B cell (primary cell): ENCODE measurements around the gene SDR9C7. TPM values are rescaled to one million over a fixed set of nuclear protein-coding genes. Genes with fewer than 3 reads are reported as not detected.
"Not testable (repeated sequence)": the region's sequence is repeated elsewhere in the genome, so short reads cannot be mapped to it uniquely, and the experiment has no call there.

Experiments
- ATAC-seq: fragments of 200-7000 bp; cut with Tn5 transposase; one replicate; pipeline ENCODE4 v1.10.0; 2021; ENCODE audit warnings: low read depth, mild to moderate bottlenecking, moderate number of reproducible peaks, moderate library complexity
- CTCF ChIA-PET: fragments of 350-600 bp; sonication (Branson Sonifier 250); formaldehyde crosslinking; loops from one replicate; lab custom pipeline; 2021; ENCODE audit warnings: antibody characterized with exemption, inconsistent platforms; lab: Charles Lee
- POLR2A ChIA-PET: fragments of 350-600 bp; sonication (Branson Sonifier 250); formaldehyde crosslinking; loops from one replicate; lab custom pipeline; 2021; ENCODE audit warnings: antibody characterized with exemption; lab: Charles Lee
- DNase-seq: peaks from one replicate; pipeline ENCODE4 v3.0.0; 2013
- H2AFZ ChIP-seq: 2 replicates; pipeline ENCODE4 v1.6.1; 2012; ENCODE audit warnings: mild to moderate bottlenecking, low read depth, low read length; ENCODE audit not compliant: insufficient read depth, poor library complexity, severe bottlenecking
- H3K27ac ChIP-seq, 2 donors: 1 replicate in 1 of 2; 2 replicates in 1 of 2; pipeline ENCODE4 v1.5.1; 2012 to 2013; ENCODE audit warnings: low read length in 2 of 2, mild to moderate bottlenecking in 2 of 2, moderate library complexity in 1 of 2
- H3K27me3 ChIP-seq, 4 experiments: fragments of 200-600 bp in 1 of 4; sonication (generic) in 1 of 4; replicated peaks in 1 of 4; 1 replicate in 2 of 4; 2 replicates in 2 of 4; pipeline versions ENCODE4 v1.6.1 to v1.7.0; 2013 to 2016; ENCODE audit warnings: low read length in 3 of 4, mild to moderate bottlenecking in 2 of 4, mixed read lengths in 1 of 4, moderate library complexity in 1 of 4; ENCODE audit not compliant: insufficient read depth in 4 of 4, control insufficient read depth in 3 of 4; ENCODE audit errors: control extremely low read depth in 1 of 4
- H3K36me3 ChIP-seq, 2 experiments: replicated peaks in 1 of 2; 1 replicate in 1 of 2; 2 replicates in 1 of 2; pipeline versions ENCODE4 v1.6.1 to v1.7.1; 2013; ENCODE audit warnings: low read length in 1 of 2; ENCODE audit not compliant: insufficient read depth in 2 of 2, control insufficient read depth in 1 of 2; ENCODE audit errors: control extremely low read depth in 1 of 2, extremely low read depth in 1 of 2
- H3K4me1 ChIP-seq, 2 donors: fragments of 200-600 bp in 1 of 2; sonication (generic) in 1 of 2; 1 replicate in 1 of 2; 2 replicates in 1 of 2; pipeline versions ENCODE4 v1.5.1 to v1.6.1; 2013 to 2017; ENCODE audit warnings: low read length in 2 of 2; ENCODE audit not compliant: control insufficient read depth in 2 of 2, insufficient read depth in 2 of 2
- H3K4me2 ChIP-seq: replicated peaks from 2 replicates; pipeline ENCODE3; 2012; ENCODE audit warnings: mild to moderate bottlenecking, low read depth, low read length; ENCODE audit not compliant: poor library complexity, severe bottlenecking
- H3K4me3 ChIP-seq, 5 experiments: fragments of 200-600 bp in 1 of 5; sonication (generic) in 1 of 5; 1 replicate in 3 of 5; 2 replicates in 2 of 5; pipeline versions ENCODE4 v1.5.1 to v1.7.0; 2011 to 2016; ENCODE audit warnings: low read length in 4 of 5, mild to moderate bottlenecking in 4 of 5, low read depth in 2 of 5, control low read depth in 1 of 5, moderate library complexity in 1 of 5; ENCODE audit not compliant: insufficient read depth in 1 of 5; ENCODE audit errors: control extremely low read depth in 1 of 5, extremely low read depth in 1 of 5
- H3K79me2 ChIP-seq: fragments of 200-600 bp; sonication (generic); one replicate; pipeline ENCODE4 v1.6.0; 2016; ENCODE audit warnings: low read length; ENCODE audit not compliant: control insufficient read depth, insufficient read depth
- H3K9ac ChIP-seq: fragments of 200-600 bp; sonication (generic); 2 replicates; pipeline ENCODE4 v1.6.1; 2017; ENCODE audit warnings: mild to moderate bottlenecking, low read length, moderate library complexity
- H3K9me3 ChIP-seq, 3 donors: one replicate each; pipeline versions ENCODE4 v1.6.1 to v1.7.1; 2013; ENCODE audit warnings: low read length in 2 of 3; ENCODE audit not compliant: control insufficient read depth in 2 of 3, insufficient read depth in 1 of 3; ENCODE audit errors: control extremely low read depth in 1 of 3
- H4K20me1 ChIP-seq: 2 replicates; pipeline ENCODE4 v1.6.0; 2012; ENCODE audit warnings: mild to moderate bottlenecking, low read length; ENCODE audit not compliant: insufficient read depth, control insufficient read depth, poor library complexity, severe bottlenecking
- H3K27ac Mint-ChIP-seq: one replicate; pipeline ENCODE4 v1.8.0; 2021; ENCODE audit warnings: mixed read lengths
- H3K27me3 Mint-ChIP-seq: one replicate; pipeline ENCODE4 v1.8.0; 2021; ENCODE audit warnings: mixed read lengths
- H3K4me1 Mint-ChIP-seq: one replicate; pipeline ENCODE4 v1.8.0; 2021; ENCODE audit warnings: mixed read lengths
- H3K4me3 Mint-ChIP-seq: one replicate; pipeline ENCODE4 v1.8.0; 2021; ENCODE audit warnings: mixed read lengths
- H3K9me3 Mint-ChIP-seq: one replicate; pipeline ENCODE4 v1.8.0; 2022; ENCODE audit warnings: mixed read lengths; ENCODE audit not compliant: insufficient read depth
- CTCF ChIP-seq: fragments of 200-600 bp; IDR thresholded peaks from one replicate; pipeline ENCODE4 v1.8.0; 2022; ENCODE audit warnings: antibody characterized with exemption, mild to moderate bottlenecking
- EZH2 ChIP-seq: IDR thresholded peaks from 2 replicates; pipeline ENCODE4 v1.6.1; 2012; ENCODE audit warnings: borderline replicate concordance, low read depth, mild to moderate bottlenecking, moderate library complexity, low read length; ENCODE audit not compliant: insufficient read depth, poor library complexity, severe bottlenecking
- whole genome bisulfite sequencing: methylation state at CpG from one replicate; pipeline ENCODE4 v1.1.5; 2013; ENCODE audit warnings: missing lambda C conversion rate; ENCODE audit not compliant: insufficient coverage; 5-methylcytosine and 5-hydroxymethylcytosine counted together
- intact Hi-C: fragments of 100-400 bp; cut with micrococcal nuclease; formaldehyde crosslinking; loops from one replicate; pipeline ENCODE4 v1.10.0; 2022
- polyA plus RNA-seq: library from polyadenylated mRNA; depleted of rRNA; stranded (reverse); fragments of >200 nt; gene quantifications from 2 replicates; pipeline ENCODE4 v1.2.3, GENCODE V29; 2012
- total RNA-seq, 2 donors: library from RNA; stranded (reverse); fragments of 120-200 nt in 1 of 2; gene quantifications; 1 replicate in 1 of 2; 2 replicates in 1 of 2; pipeline versions ENCODE4 v1.2.3 to v1.2.4, GENCODE V29; 2013 to 2022

Gene SDR9C7
- total and polyA plus RNA-seq, 2 donors (not counting 1 experiment from before 2014, with no cell fraction given): not detected

- POLR2A ChIA-PET, DNase-seq, H3K79me2 ChIP-seq, H3K9me3 ChIP-seq, H3K4me3 ChIP-seq, H3K27me3 ChIP-seq, H3K4me1 Mint-ChIP-seq, H3K4me2 ChIP-seq, H4K20me1 ChIP-seq, H3K27ac Mint-ChIP-seq, intact Hi-C loops, H3K36me3 ChIP-seq, H3K4me3 Mint-ChIP-seq, H3K9ac ChIP-seq, H3K27me3 Mint-ChIP-seq, H3K27ac ChIP-seq, H3K4me1 ChIP-seq, ATAC-seq, H2AFZ ChIP-seq, H3K9me3 Mint-ChIP-seq: not testable (repeated sequence)
- WGBS: 84% methylated on average over 2 of the region's 3 CpGs
- CTCF ChIA-PET: interaction anchor here (1.3 to 1.6 kb wide), 2 partner anchors 11 to 19 kb away, joined by 3 read pairs; a partner anchor contains a TSS
Measured at GRCh38 chr12:56982578-56983236, 48.5 kb upstream of the SDR9C7 start.

GRCh38 chr12:56980941-56981530 is 46.8 kb upstream of the SDR9C7 start:
- DNase-seq: no peak
- Mint-ChIP-seq H3K27ac (no peak overlapping the region), H3K27me3 (no peaks in the 10 kb centered on the region), H3K9me3 (no peaks in the 10 kb centered on the region), H3K4me3 (no peak overlapping the region), H3K4me1 (no peaks in the 10 kb centered on the region)
- no peaks in the 10 kb centered on the region for H3K79me2 ChIP-seq
- no peak for TF ChIP-seq CTCF
- no peak for TF ChIP-seq EZH2
- ATAC-seq: no peak
- intact Hi-C loops: no loop called here
- POLR2A ChIA-PET: no interaction called here
- H3K9ac ChIP-seq: no peak overlapping the region
- no peaks in the 10 kb centered on the region for H4K20me1 ChIP-seq
- H3K4me3 ChIP-seq: no peak overlapping the region
- H3K36me3 ChIP-seq: no peaks in the 10 kb centered on the region
- no peaks in the 10 kb centered on the region for H3K9me3 ChIP-seq
- no peaks in the 10 kb centered on the region for H3K27me3 ChIP-seq
- no peak overlapping the region for H2AFZ ChIP-seq
- CTCF ChIA-PET: interaction anchor here (1.3 kb wide), 1 partner anchor 223 kb away, joined by 3 read pairs; no protein-coding TSS in a partner anchor
- no peaks in the 10 kb centered on the region for H3K4me1 ChIP-seq
- H3K27ac ChIP-seq: no peak overlapping the region
- WGBS: 100% methylated on average over 4 of the region's 4 CpGs
- no peak overlapping the region for H3K4me2 ChIP-seq
